PC-3 (cell line): ENCODE results near the gene SYT1.

Experiments used
- CTCF ChIP-seq: fragments of 300-600 bp; sonication (generic); conservative IDR thresholded peaks from 2 replicates; pipeline ENCODE4 v1.5.1; 2017; ENCODE audit warnings: antibody characterized with exemption, low read depth, mild to moderate bottlenecking, low read length
- EZH2 ChIP-seq: fragments of 300-600 bp; sonication (generic); IDR thresholded peaks from one replicate; pipeline ENCODE4 v1.6.1; 2017; ENCODE audit warnings: antibody characterized with exemption, mild to moderate bottlenecking, low read length; ENCODE audit not compliant: unreplicated experiment
- EZH2phosphoT487 ChIP-seq: fragments of 300-600 bp; sonication (generic); IDR thresholded peaks from 2 replicates; pipeline ENCODE4 v1.6.1; 2018; ENCODE audit warnings: mild to moderate bottlenecking, antibody characterized with exemption, low read length, borderline replicate concordance

GRCh38 chr12:79053394-79053793, 188.8 kb downstream of the SYT1 start:
- TF ChIP-seq CTCF, result no peak
- TF ChIP-seq EZH2phosphoT487, result no peak
- TF ChIP-seq EZH2, result no peak
